Astrocyte (in vitro differentiated cells and primary cell): ENCODE data around the gene POU3F3. TPM values are rescaled to one million over a fixed set of nuclear protein-coding genes. Genes with fewer than 3 reads are reported as not detected.

Experiments used
- DNase-seq: peaks from one replicate; pipeline ENCODE4 v3.0.0-alpha.2; 2010; ENCODE audit warnings: low read depth
- FAIRE-seq: peaks from 2 replicates; lab custom pipeline; 2011; peaks lifted over from hg19 to GRCh38; lab: Jason Lieb, UNC
- H2AFZ ChIP-seq: 2 replicates; pipeline ENCODE4 v1.6.0; 2012; ENCODE audit warnings: low read depth, low read length, inconsistent platforms
- H3K27ac ChIP-seq: 2 replicates; pipeline ENCODE4 v1.5.1; 2011; ENCODE audit warnings: low read depth, low read length, inconsistent platforms
- H3K27me3 ChIP-seq: 2 replicates; pipeline ENCODE4 v1.6.0; 2011; ENCODE audit warnings: low read length, inconsistent platforms; ENCODE audit not compliant: insufficient read depth
- H3K36me3 ChIP-seq: 2 replicates; pipeline ENCODE4 v1.5.1; 2011; ENCODE audit warnings: low read length, inconsistent platforms; ENCODE audit not compliant: insufficient read depth
- H3K4me1 ChIP-seq: 2 replicates; pipeline ENCODE4 v1.5.1; 2011; ENCODE audit warnings: low read length, inconsistent platforms; ENCODE audit not compliant: insufficient read depth
- H3K4me2 ChIP-seq: 2 replicates; pipeline ENCODE4 v1.6.0; 2012; ENCODE audit warnings: low read length, inconsistent platforms
- H3K4me3 ChIP-seq: 2 replicates; pipeline ENCODE4 v1.5.1; 2011; ENCODE audit warnings: low read depth, mild to moderate bottlenecking, low read length, inconsistent platforms; ENCODE audit not compliant: insufficient read depth
- H3K79me2 ChIP-seq: 2 replicates; pipeline ENCODE4 v1.6.0; 2012; ENCODE audit warnings: mild to moderate bottlenecking, low read length, inconsistent platforms; ENCODE audit not compliant: insufficient read depth
- H3K9ac ChIP-seq: 2 replicates; pipeline ENCODE4 v1.6.0; 2012; ENCODE audit warnings: mild to moderate bottlenecking, low read length, inconsistent platforms
- H3K9me3 ChIP-seq: 2 replicates; pipeline ENCODE4 v1.5.1; 2012; ENCODE audit warnings: low read depth, mild to moderate bottlenecking, low read length, inconsistent platforms; ENCODE audit not compliant: insufficient read depth
- H4K20me1 ChIP-seq: 2 replicates; pipeline ENCODE4 v1.6.0; 2012; ENCODE audit warnings: low read length, inconsistent platforms; ENCODE audit not compliant: insufficient read depth
- H3K27ac Mint-ChIP-seq: one replicate; pipeline ENCODE4 v1.8.0; 2021; ENCODE audit warnings: mild to moderate bottlenecking, mixed read lengths; ENCODE audit not compliant: unreplicated experiment
- H3K27me3 Mint-ChIP-seq: one replicate; pipeline ENCODE4 v1.8.0; 2021; ENCODE audit warnings: low read depth, mixed read lengths; ENCODE audit not compliant: unreplicated experiment
- H3K36me3 Mint-ChIP-seq: one replicate; pipeline ENCODE4 v1.8.0; 2021; ENCODE audit warnings: low read depth, mixed read lengths; ENCODE audit not compliant: unreplicated experiment
- H3K4me1 Mint-ChIP-seq: one replicate; pipeline ENCODE4 v1.8.0; 2021; ENCODE audit warnings: low read depth, mixed read lengths; ENCODE audit not compliant: unreplicated experiment
- H3K4me3 Mint-ChIP-seq: one replicate; pipeline ENCODE4 v1.8.0; 2021; ENCODE audit warnings: mild to moderate bottlenecking, moderate library complexity, mixed read lengths; ENCODE audit not compliant: unreplicated experiment
- H3K9me3 Mint-ChIP-seq: one replicate; pipeline ENCODE4 v1.8.0; 2021; ENCODE audit warnings: mild to moderate bottlenecking, mixed read lengths; ENCODE audit not compliant: unreplicated experiment
- CTCF ChIP-seq: IDR thresholded peaks from 2 replicates; pipeline ENCODE4 v1.5.1; 2011; ENCODE audit warnings: low read depth, mild to moderate bottlenecking, inconsistent platforms, low read length, moderate library complexity; ENCODE audit not compliant: insufficient read depth
- EZH2 ChIP-seq: IDR thresholded peaks from 2 replicates; pipeline ENCODE4 v1.6.1; 2012; ENCODE audit warnings: mild to moderate bottlenecking, low read length, inconsistent platforms; ENCODE audit not compliant: insufficient read depth
- total RNA-seq: library from RNA; stranded (reverse); gene quantifications from 2 replicates; pipeline ENCODE4 v1.2.1, GENCODE V29; 2021

The POU3F3 gene
- total RNA-seq, 1 donor from 2014 or later: 0.09 TPM

GRCh38 chr2:104873689-104874054 lies 19.8 kb downstream of the POU3F3 start:
- H3K9me3 Mint-ChIP-seq: peaks cover 4% of the 10 kb centered on the region
- Histone ChIP-seq H3K4me1 (peaks cover 4% of the 10 kb centered on the region), H3K27ac (no peak overlapping the region), H3K4me2 (peak overlapping the region; percentile 92), H3K27me3 (peaks cover 27% of the 10 kb centered on the region), H4K20me1 (no peaks in the 10 kb centered on the region), H3K36me3 (no peaks in the 10 kb centered on the region), H3K9me3 (no peaks in the 10 kb centered on the region), H2AFZ (peak overlapping the region; percentile 81), H3K9ac (peak overlapping the region; percentile 71), H3K79me2 (no peaks in the 10 kb centered on the region), H3K4me3 (peak overlapping the region; percentile 66)
- peak overlapping the region; percentile 7 for H3K27ac Mint-ChIP-seq
- DNase-seq: no peak
- H3K36me3 Mint-ChIP-seq: no peaks in the 10 kb centered on the region
- no peak for TF ChIP-seq CTCF
- no peak for FAIRE-seq
- H3K27me3 Mint-ChIP-seq: peaks cover 74% of the 10 kb centered on the region
- peaks cover 6% of the 10 kb centered on the region for H3K4me1 Mint-ChIP-seq
- H3K4me3 Mint-ChIP-seq: peak overlapping the region; percentile 74

GRCh38 chr2:104874230-104874629 lies 20.3 kb downstream of the POU3F3 start:
- peaks cover 4% of the 10 kb centered on the region for H3K4me1 ChIP-seq
- no peak overlapping the region for H3K4me2 ChIP-seq
- no peak overlapping the region for H3K4me3 Mint-ChIP-seq
- H4K20me1 ChIP-seq: peaks cover 3% of the 10 kb centered on the region
- H3K9ac ChIP-seq: no peak overlapping the region
- peaks cover 73% of the 10 kb centered on the region for H3K27me3 Mint-ChIP-seq
- H3K27ac Mint-ChIP-seq: no peak overlapping the region
- peaks cover 31% of the 10 kb centered on the region for H3K27me3 ChIP-seq
- FAIRE-seq: no peak
- TF ChIP-seq CTCF (no peak), EZH2 (no peak)
- peaks cover 6% of the 10 kb centered on the region for H3K4me1 Mint-ChIP-seq
- H3K9me3 ChIP-seq: no peaks in the 10 kb centered on the region
- H3K9me3 Mint-ChIP-seq: peaks cover 2% of the 10 kb centered on the region
- no peaks in the 10 kb centered on the region for H3K36me3 ChIP-seq
- H3K27ac ChIP-seq: no peak overlapping the region
- no peaks in the 10 kb centered on the region for H3K36me3 Mint-ChIP-seq
- no peaks in the 10 kb centered on the region for H3K79me2 ChIP-seq
- no peak for DNase-seq
- no peak overlapping the region for H3K4me3 ChIP-seq
- H2AFZ ChIP-seq: no peak overlapping the region

GRCh38 chr2:104875262-104875661 lies 21.3 kb downstream of the POU3F3 start:
- Mint-ChIP-seq H3K4me1 (peaks cover 6% of the 10 kb centered on the region), H3K9me3 (no peaks in the 10 kb centered on the region), H3K4me3 (no peak overlapping the region), H3K27me3 (peaks cover 74% of the 10 kb centered on the region), H3K27ac (no peak overlapping the region), H3K36me3 (no peaks in the 10 kb centered on the region)
- no peaks in the 10 kb centered on the region for H3K9me3 ChIP-seq
- H3K79me2 ChIP-seq: no peaks in the 10 kb centered on the region
- H3K27me3 ChIP-seq: peaks cover 32% of the 10 kb centered on the region
- no peak overlapping the region for H2AFZ ChIP-seq
- H3K36me3 ChIP-seq: no peaks in the 10 kb centered on the region
- no peak overlapping the region for H3K9ac ChIP-seq
- no peak overlapping the region for H3K4me3 ChIP-seq
- TF ChIP-seq EZH2: no peak
- no peak for TF ChIP-seq CTCF
- H4K20me1 ChIP-seq: peaks cover 3% of the 10 kb centered on the region
- DNase-seq (no peak), FAIRE-seq (no peak)
- H3K4me2 ChIP-seq: no peak overlapping the region
- peaks cover 4% of the 10 kb centered on the region for H3K4me1 ChIP-seq
- no peak overlapping the region for H3K27ac ChIP-seq
